ENCODE data around the gene ATP10A.

The ATP10A gene

DNA sequence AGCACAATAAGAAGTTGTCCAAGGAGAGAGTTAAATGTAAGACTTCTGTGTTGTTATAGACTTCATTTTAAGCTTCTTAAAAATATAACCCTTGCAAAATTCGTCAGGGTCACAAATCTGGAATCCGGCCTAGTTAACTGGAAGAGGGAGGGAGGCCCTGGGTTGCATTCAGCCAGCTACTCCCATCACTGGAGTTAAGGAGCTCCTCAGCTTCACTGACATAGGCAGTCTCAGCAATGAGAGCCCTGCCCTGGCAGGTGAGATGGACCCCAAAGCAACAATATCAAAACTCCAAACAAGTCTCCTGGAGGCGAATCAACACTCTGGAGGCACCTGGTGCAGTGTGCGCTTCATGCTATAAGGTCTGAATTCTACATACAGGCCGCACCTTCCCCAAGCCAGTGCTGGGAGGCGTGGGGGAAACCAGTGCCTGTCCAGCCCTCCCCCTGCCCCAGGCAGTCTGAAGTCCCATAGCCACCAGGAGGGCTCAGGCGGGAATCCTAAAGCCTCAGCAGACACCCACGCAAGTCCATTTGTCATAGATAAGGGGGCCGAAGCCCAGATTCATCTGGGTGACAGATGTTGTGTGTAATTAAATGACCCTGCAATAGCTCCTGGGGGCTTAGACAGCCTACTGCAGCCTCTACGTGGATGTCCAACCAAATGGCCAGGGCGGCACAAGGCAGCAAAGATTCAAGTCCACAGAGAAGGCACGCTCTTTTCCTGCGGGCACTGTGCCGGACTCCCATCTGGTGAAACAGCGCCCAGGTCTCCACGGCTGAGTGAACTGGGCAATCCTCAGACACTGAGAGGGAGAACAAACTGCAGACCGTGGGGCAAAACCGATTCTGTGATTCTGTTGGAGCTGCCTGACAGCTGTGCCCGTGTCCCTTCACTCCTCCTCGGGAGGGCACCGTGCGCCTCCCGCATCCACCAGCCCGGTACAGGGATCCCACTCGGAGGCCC lies 64.9 kb downstream of the ATP10A start:
- DNase-seq: no peak

DNA sequence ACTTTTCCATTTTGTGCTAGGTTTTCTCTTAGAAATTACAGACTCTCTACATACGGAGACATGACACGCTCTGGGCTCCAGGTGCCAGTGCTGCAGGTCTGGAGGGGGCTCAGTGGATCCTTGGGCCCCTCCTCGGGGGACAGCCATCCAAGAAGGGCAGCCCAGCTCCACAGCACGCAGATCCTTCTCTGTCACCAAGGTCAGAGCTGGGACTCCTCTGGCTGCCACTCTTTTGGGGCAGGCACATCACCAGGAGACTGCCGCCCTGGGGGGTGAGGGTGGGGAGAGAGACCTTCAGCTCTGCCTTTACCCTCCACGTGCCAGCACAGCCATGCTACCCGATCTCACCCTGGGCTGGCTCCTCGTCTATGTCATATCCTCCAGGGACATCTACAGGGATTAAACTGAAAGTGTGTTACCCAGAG lies 65.6 kb downstream of the ATP10A start:
- no peak for DNase-seq

DNA sequence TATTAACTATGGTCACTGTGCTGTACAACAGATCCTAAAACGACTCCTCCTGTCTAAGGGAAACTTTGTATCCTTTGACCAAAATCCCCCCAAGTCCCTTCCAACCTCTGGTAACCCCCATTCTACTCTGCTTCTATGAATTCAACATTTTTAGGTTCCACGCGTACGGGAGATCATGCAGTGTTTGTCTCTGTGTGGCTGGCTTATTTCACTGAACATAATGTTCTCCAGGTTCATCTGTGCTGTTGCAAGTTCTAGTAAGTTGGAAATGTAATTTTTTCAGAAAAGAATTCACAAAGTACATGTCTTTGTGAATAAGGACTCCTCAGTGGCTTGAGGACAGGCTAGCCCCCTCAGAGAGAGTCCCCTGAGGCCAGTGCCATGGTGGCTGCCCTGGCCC lies 66.1 kb downstream of the ATP10A start:
- DNase-seq: no peak

DNA sequence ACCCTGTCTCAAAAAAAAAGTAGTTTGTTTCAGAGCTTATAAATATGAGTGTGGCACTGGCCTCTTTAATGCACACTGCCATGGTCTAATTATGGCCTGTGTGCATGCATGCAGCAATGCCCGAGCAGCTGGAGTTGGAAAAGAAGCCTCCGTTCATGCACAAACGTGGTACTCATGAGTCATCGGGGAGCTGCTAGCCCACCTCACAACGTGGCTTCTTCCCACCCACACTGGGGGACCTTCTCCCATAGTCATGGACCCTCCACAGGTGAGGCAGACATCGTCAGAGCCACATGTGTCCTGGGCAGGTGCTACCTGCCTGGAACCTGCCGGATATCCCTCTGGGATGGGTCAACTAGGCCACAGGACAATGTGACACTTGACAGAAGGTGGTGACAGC lies 66.7 kb downstream of the ATP10A start:
- no peak for DNase-seq

DNA sequence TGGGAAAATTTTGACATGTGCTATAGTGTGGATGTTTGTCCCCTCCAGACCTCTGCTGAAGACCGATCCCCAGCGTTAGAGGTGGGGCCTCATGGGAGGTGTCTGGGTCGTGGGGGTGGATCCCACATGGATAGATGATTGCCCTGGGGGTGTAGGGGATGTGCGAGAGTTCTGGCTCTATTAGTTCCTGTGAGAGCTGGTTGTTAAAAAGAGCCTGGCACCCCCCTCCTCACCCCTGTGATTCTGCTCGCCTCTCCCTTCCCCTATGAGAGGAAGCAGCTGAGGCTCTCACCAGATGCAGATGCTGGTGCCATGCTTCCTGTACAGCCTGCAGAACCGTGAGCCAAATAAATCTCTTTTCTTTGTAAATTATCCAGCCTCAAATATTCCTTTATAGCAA lies 67.4 kb downstream of the ATP10A start:
- no peak for DNase-seq

DNA sequence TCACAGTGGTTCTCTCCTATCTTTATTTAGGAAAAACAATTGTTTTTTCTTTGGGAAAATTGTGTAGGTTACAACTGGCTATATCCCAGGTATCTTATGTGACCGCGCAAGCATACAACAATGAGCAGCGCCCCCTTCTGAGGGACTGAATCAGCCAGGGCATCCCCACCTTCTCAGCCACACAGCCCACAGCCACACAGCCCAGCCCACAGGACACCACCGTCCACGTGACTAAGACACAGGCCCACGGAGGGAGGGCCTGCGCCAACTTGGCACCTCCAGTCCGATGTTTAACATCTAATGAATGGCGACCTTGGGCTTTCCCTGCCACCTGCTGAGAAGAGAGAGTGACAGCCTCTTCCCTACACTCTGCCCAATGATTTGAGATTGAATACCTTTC lies 68.1 kb downstream of the ATP10A start:
- DNase-seq: no peak

DNA sequence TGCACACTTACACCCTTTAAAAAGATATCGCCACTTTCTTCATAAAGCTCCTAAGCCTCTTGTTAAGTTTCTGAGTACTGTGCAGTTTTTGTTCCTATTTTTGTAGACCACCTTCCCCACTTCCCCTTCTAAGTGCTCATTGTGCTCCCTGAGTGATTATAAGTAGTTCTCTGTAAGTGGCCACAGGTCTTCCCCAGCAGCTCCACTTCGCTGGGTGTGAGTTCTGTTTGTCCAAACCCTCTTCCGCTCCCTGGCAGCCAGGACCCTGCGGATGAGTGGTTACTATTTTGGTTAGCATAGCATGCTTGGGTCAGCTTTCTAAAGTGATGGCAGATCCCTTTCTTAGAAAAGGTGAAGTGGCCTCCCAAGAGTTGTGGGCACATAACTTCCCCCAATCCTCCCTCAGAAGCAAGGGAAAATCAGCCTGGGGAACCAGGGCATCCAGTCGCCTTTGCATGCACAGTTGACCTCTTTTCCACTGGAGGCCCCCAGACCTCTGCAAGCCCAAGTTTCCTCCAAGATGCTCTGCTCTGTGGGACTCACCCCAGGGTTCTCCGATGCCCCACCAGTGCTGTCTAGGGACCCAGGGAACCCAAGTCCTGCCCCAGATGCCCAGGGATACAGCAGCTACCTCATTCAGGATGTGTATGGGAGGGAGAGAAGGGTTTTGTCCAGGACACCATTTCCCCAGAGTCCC lies 69.6 kb downstream of the ATP10A start:
- DNase-seq: no peak

DNA sequence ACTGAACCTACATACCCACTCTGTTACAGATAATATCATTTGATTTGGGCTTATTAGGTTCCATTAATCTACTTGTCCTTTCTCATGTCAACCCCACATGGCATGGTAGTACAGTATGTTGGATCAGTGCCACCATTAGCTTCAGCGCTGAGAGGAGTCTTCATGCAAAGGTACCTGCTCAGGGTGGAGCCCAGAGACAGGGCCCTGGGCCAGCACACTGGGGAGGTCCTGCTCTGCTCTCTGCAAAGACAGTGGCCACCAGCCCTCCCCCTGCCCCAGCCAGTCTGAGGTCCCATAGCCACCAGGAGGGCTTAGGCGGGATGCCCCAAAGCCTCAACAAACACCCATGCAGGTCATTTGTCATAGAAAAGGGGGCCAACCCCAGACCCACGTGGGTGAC lies 71.0 kb downstream of the ATP10A start:
- DNase-seq: no peak

DNA sequence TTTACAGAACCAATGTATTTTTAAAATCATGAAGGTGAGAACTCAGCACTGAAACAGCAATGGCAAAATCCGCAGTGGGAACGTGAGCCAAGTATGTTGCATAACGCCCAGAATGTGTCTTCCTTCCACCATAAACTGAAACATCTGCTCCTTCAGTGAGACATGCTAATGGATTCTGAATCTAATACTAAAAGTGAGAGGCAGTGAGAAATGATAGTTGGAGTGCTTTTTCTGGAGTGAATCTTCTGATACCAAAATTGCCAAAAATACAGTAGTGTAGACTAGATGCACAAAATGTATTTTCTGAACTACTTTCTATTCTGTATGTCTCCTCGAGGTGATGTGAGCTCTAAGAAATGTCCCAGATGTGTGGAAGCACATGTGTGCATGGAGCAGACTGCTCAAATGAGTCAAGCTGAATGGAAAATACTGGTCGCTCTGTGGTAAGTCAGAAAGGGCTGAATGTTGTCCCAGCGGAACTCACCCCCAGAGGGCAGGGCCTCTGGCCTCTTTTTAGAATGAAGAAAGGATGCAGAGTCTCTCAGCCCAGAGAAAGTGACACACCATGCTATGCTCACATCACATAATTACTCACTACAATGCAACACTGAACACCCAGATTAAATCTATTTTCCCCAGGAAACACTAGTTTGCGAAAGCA lies 73.0 kb downstream of the ATP10A start:
- peak in 11 of 58 donors; percentile 3 to 49 (median 17) for DNase-seq

DNA sequence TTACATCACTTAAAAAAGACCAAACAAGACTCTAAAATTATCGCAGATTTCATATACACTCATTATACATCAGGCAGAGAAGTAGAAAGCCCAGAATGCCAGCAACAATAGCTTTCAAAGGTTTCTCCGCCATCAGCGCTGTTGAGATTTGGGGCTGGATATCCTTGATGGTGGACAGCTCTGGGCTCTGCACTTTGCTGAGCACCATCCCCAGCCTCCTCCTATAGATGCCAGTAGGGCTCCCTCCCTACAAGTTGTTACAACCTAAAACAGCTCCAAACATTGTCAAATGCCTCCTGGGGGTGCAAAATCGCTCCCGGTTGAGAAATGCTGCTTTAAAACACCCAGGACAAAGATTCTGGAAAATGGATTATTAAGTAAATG lies 73.5 kb downstream of the ATP10A start:
- DNase-seq: peak in 3 of 58 donors; percentile 7 to 31 (median 8)

DNA sequence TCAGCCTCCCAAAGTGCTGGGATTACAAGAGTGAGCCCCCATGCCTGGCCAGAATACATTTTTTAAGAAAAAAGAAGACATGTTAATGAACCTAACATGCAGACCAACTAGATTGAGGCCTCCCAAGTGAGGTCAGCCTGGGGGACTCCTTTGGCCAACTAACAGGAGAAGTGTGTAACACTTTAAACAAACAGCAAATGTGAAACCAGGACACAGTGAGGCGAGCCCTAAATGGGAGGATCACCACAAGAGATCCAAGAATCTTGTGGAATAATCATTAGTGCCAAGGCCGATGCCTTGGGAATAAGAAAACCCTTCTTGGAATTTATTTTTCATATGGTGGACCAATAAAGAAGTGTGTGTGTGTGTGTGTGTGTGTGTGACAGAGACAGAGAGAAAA lies 73.9 kb downstream of the ATP10A start:
- no peak for DNase-seq

DNA sequence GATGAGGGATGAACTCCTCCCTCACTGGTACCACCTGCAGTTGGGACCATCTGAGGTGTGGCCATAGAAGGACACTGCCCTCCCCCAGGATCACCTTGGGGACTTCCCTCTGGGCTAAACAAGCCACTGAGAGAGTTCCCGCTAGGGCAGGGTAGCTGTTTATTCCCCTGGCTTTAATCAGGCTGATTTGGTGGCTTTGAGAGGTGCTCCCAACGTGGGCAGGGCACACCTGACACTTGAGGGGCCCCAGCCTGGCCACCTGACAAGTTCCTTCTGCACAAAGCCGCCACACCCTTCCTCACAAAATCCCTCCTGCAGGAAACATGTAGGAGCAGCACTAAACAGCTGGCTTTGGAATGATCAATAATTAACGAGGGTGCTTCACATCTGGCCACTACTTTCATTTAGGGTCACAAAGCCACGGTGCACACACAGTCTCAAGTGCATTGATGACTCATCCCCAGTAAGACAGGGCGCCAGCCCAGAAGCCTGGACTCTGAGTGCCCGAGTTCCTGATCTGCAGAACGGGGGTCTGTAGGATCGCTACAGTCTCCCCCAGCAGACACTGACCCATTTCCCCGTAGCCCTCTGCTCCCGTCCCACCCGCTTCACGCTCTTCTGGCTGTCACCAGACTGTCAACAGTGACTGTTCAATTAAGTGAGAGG lies 75.1 kb downstream of the ATP10A start:
- DNase-seq: no peak

DNA sequence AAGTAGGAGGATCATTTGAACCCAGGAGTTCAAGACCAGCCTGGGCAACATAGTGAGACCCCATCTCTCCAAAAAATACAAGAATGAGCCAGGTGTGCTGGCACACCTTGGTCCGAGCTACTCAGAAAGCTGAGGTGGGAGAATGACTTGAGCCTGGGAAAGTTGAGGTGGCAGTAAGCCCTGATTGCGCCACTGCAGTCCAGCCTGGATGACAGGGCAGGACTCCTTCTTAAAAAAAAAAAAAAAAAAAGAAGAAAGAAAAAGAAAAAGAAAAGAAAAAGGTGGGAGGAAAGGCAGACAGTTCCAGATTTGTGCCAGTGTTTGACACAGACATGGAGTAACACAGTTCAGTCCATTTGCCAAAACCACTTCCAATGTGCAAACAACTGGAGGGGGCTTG lies 75.7 kb downstream of the ATP10A start:
- no peak for DNase-seq

DNA sequence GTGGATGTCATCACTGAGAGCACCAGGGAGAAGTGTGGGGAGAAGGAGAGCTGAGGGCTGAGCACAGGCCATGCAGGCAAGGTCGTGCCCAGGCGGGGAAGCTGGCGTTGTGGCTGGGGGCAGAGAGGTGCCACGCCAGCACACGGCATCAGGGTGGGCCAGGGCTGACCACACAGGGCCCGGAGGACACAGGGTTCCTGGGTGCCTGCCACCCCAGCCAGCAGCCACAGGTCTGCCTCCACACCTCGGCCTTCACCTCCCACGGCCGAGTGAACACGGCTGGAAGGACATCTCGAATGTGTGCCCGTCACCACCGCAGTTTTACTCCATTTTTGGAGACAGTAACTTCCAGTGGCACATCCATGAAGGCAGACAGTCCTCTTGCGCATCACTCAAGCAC lies 77.1 kb downstream of the ATP10A start:
- DNase-seq: no peak

DNA sequence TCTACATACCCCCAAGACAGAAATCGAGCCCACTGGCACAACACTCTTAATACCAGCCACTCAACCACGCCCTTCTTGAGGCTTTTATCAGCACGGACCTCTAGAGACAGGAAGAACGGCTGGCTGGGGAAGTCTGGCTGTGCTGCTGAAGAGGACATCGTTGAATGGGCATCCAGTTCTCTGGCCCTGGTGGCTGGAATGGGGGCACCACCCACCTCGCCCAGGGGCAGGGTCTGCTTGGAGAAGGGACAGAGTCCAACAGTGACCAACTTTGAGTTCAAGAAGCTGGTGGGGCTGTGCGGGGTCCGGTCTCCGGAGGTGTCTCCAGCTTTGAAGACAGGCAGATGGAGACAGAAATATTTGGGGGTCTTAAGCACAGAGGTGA lies 77.5 kb downstream of the ATP10A start:
- no peak for DNase-seq

DNA sequence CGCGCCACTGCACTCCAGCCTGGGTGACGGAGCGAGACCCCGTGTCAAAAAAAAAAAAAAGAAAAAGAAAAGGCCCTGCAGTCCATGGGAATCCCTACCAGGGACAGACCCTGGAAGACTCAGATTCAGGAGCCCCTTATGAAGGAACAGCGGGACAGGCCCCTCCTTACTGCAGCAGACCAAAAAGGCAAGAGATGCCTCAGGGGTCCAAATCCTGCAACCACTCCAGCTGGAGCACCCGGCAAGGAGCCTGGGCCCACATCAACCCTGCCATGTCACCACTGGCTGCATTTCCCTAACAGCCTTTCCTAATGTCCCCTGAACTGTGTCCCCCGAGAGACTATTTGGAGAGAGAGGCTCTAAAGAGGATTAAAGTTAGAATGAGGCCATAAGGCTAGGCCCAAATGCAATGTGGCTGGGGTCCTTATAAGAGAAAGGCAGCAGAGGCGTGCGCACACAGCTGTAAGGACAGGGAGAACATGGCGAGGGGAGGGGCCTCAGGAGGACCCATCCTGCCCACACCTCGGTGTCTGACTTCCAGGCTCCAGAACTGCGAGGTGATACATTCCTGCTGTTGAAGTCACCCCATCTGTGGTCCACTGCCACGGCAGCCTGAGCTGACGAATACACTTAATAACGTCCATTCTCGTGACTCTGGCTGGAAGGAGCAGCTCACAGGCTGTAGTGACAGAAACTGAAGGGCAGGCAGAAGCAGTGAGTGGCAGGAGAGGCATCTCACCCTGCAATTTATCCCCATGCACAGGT lies 78.1 kb downstream of the ATP10A start:
- DNase-seq: no peak

DNA sequence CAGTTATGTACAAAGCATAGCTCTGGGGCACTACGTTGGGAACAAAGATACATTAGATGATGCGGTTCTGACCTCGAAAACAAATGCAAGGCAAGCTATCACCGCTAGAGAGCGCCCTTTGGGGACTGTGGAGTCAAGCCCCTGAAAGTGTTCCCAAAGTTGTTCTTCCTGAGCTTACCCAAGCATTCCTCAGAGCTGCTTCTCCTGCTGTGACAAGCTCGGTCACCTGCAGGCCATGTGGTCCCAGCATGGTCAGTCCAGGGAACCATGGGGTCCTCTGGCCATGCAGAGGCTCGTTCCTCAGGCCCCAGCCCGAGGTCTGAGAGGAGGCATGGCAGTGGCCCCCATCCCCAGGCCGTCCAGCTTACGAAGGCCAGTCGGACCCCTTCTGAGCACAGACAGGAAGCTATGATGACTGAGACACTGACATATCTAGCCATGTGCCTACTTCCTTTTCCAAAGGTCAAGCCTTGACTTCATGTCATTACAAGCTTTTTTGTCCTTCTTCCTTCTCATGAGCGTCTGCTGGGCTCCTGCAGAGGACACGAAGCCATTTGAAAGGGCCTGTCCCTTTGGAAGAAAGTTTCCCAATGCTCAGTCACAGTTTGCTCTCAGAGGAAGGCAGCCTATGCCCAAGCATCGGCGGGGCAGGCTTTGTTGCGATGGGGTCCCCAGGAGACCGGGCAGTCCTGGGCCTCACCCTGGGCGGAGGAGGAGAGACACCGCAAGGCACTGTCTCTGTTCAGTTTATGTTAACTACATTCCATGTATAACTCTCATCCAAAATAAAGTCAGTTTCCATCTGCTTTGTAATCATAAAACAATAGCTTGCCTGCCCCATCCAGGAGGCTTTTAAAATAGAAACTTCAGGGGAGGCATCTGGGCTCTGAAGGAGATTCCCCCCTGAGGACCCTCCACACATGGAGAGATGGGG lies 79.3 kb downstream of the ATP10A start:
- DNase-seq: no peak

DNA sequence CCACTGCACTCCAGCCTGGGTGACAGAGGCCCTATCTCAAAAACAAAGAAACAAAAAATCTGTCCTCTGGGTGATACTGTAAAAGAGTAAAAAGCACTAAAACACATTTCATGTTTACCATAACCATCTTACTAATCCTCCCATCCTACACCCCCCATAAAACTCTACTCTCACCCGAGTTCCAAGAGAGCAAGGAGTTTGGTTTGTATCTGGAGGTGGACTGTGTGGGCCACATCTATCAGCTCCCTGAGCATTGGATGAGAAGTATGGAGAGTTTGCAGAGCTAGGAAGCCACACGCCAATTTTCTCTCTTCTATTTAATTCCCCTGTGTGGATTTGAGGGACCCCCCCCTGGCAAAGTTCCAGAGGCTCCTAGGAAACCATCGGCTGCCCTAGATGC lies 80.0 kb downstream of the ATP10A start:
- no peak for DNase-seq

DNA sequence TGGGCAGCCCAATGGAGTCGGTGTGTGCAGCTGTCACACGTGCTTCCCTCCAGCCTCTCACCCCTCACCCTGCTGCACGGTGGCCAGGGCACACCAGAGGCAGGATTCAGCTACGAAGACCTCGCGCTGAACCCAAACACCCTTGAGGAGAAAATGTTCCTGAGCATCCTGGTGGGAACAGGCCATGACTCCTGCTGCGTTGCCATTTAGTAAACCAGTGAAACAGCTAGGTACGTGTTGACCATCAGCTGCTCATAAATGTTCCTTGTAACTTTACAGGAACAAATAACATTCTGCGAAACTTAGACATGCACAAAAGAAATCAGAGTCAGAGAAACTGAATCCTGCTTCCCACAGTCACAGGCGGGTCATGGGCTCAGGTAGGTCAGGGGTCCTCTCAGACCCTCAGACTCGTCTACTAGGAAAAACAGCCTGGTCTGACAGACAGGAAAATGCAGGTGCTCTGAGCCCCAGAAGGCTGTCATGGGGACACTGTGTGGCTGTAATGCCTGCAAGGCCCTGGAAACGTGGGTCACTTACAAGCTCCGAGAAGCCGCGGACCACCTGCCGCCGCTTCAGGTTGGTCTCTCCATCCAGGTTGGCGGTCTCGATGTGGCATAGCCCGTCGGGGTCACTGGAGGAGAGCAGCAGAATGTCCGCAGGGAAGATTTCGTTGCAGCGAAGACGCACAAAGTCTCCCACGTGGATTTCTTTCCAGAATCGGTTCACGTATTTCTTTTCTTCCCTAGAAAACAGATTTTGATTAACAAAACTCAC lies 82.5 kb downstream of the ATP10A start:
- DNase-seq: no peak

Measured in anterior cingulate cortex (tissue), 58 donors.